RWPE2 (cell line): ENCODE measurements around the gene RAB44.

Source experiments
- ATAC-seq: fragments of 200-7000 bp; cut with Tn5 transposase; 3 replicates; pipeline ENCODE4 v1.9.1; 2021; ENCODE audit warnings: low read depth
- DNase-seq: peaks from one replicate; pipeline ENCODE4 v3.0.0-alpha.2; 2020; ENCODE audit warnings: low spot score
- H3K27ac ChIP-seq: fragments of 450-650 bp; 2 replicates; pipeline ENCODE4 v1.5.1; 2017; ENCODE audit warnings: mild to moderate bottlenecking; ENCODE audit not compliant: poor library complexity, severe bottlenecking
- H3K27me3 ChIP-seq: fragments of 250-450 bp; sonication (Bioruptor Pico); 2 replicates; pipeline ENCODE4 v1.5.1; 2021; ENCODE audit warnings: mild to moderate bottlenecking, moderate library complexity; ENCODE audit not compliant: insufficient read depth, poor library complexity, severe bottlenecking
- H3K36me3 ChIP-seq: fragments of 250-450 bp; sonication (Bioruptor Pico); 2 replicates; pipeline ENCODE4 v1.5.1; 2020; ENCODE audit warnings: low read depth, mild to moderate bottlenecking, moderate library complexity
- H3K4me1 ChIP-seq: fragments of 250-450 bp; sonication (Bioruptor Pico); 2 replicates; pipeline ENCODE4 v1.5.1; 2021; ENCODE audit warnings: mild to moderate bottlenecking, moderate library complexity; ENCODE audit not compliant: insufficient read depth, poor library complexity, severe bottlenecking
- H3K4me3 ChIP-seq: fragments of 250-450 bp; sonication (Bioruptor Pico); 2 replicates; pipeline ENCODE4 v1.5.1; 2021; ENCODE audit warnings: mild to moderate bottlenecking, moderate library complexity; ENCODE audit not compliant: severe bottlenecking
- H3K9me3 ChIP-seq: fragments of 250-450 bp; sonication (Bioruptor Pico); 2 replicates; pipeline ENCODE4 v1.5.1; 2021; ENCODE audit warnings: mild to moderate bottlenecking, moderate library complexity; ENCODE audit not compliant: severe bottlenecking
- TF ChIP-seq, protein P1 (sequence below): fragments of 450-650 bp; IDR thresholded peaks from one replicate; pipeline ENCODE4 v1.5.1; 2017; ENCODE audit warnings: mild to moderate bottlenecking, moderate library complexity; ENCODE audit not compliant: poor library complexity, severe bottlenecking

Gene RAB44

DNA sequence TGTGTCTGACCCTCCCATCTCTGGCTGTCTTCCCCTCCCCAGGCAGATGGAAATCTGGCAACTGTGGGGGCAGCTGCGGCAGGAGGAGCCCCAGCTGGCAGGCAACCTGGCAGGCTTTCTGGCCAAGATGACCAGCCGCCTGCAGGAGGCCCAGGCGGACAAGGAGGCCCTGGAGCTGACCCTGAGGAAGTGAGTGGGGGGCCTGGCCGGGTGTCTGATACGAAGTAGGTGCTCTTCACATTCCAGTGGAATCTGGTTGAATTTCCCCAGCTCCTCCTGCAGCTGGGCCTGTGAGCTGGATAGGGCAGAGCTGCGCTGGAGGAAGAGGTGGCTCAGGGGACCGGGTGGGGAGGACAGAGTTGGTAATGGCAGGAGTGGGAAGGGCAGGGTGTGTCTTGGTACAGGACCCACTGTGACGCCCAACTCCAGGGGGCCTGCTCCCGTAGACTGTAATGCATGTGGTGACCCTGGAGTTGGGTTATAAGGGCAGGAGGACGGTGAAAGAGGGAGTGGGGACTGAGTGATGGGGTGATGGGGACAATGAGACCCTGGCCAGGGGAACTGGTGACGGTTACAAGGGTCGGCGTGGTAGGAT lies 19.7 kb downstream of the RAB44 start:
- TF ChIP-seq, protein P1, sequence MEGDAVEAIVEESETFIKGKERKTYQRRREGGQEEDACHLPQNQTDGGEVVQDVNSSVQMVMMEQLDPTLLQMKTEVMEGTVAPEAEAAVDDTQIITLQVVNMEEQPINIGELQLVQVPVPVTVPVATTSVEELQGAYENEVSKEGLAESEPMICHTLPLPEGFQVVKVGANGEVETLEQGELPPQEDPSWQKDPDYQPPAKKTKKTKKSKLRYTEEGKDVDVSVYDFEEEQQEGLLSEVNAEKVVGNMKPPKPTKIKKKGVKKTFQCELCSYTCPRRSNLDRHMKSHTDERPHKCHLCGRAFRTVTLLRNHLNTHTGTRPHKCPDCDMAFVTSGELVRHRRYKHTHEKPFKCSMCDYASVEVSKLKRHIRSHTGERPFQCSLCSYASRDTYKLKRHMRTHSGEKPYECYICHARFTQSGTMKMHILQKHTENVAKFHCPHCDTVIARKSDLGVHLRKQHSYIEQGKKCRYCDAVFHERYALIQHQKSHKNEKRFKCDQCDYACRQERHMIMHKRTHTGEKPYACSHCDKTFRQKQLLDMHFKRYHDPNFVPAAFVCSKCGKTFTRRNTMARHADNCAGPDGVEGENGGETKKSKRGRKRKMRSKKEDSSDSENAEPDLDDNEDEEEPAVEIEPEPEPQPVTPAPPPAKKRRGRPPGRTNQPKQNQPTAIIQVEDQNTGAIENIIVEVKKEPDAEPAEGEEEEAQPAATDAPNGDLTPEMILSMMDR: no peak
- H3K9me3 ChIP-seq: no peaks in the 10 kb centered on the region
- H3K4me1 ChIP-seq: peaks cover 6% of the 10 kb centered on the region
- no peak for DNase-seq
- no peak overlapping the region for H3K4me3 ChIP-seq
- ATAC-seq: no peak
- no peak overlapping the region for H3K27ac ChIP-seq
- H3K36me3 ChIP-seq: no peaks in the 10 kb centered on the region
- H3K27me3 ChIP-seq: no peaks in the 10 kb centered on the region

DNA sequence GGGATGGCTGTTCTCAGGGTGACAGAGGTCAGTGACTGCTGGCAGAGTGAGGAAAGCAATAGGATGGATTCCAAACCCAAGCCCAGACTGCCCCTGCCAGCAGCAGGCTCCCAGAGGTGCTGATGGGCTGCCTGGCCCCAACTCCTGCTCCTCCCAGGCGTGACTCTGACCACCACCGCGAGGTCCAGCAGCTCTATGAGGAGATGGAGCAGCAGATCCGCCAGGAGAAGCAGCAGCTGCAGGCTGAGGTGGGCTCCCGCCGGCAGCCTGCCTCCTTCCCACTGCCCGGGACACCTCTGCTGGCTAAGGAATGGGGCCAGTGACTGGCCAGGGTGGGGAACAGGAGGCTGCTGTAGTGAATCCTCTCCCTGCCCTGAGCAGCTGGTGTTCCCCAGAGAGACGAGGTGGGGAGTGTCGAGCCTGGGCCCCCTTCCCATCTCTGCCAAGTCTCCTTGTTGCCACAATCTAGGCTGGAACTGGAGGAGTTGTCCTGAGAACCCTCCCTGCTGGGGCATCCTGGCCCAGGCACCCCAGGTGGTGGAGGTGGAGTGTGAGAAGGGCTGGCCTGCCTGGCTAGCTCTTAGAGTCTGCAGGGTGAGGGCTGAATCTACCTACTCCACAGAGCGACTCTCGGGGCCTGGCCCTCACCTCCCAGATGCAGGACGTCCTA lies 20.4 kb downstream of the RAB44 start:
- DNase-seq: no peak
- Histone ChIP-seq H3K4me1 (peaks cover 6% of the 10 kb centered on the region), H3K27ac (no peak overlapping the region), H3K27me3 (no peaks in the 10 kb centered on the region), H3K9me3 (no peaks in the 10 kb centered on the region), H3K4me3 (no peak overlapping the region), H3K36me3 (no peaks in the 10 kb centered on the region)
- TF ChIP-seq, protein P1: no peak
- 0 out of 3 replicates have a peak, but pooled peaks have one; percentile 20 for ATAC-seq

DNA sequence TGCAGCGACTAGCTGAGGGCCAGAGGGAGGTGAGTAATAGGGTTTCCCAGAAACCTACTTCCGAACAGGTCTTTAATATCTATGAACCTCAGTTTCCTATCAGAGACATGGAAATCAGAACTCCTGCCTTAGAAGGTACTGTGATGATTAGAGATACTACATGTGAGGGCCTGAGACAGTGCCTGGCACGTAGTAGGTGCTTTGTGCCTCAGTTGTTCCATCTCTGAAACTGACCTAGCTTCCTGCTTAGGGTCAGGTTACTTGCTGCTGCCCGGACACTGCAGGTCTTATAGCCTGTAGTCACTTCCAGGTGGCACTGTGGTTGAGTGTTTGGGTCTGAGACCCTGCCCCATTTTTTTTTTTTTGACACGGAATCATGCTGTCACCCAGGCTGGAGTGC lies 20.9 kb downstream of the RAB44 start:
- Histone ChIP-seq H3K4me3 (no peak overlapping the region), H3K9me3 (no peaks in the 10 kb centered on the region), H3K36me3 (no peaks in the 10 kb centered on the region), H3K4me1 (peaks cover 6% of the 10 kb centered on the region), H3K27ac (no peak overlapping the region), H3K27me3 (no peaks in the 10 kb centered on the region)
- TF ChIP-seq, protein P1: no peak
- ATAC-seq (no peak), DNase-seq (no peak)

DNA sequence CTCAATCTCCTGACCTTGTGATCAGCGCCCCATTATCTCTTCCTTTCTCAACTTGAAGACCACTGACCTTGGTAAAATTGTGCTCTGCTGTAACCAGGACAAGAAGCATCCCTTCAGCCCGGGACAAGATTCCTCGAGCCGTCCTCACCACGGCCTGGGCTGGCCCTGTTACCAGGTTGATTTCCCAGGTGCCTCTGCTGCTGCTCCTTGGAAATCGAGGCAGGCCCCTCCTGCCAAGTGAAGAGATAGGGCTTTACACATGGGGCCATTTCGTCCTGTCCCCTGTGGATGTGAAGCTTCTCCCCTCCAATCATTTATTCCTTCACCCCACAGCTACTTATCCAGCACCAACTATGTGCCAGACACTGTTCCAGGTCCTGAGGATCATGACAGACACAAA lies 21.5 kb downstream of the RAB44 start:
- H3K36me3 ChIP-seq: no peaks in the 10 kb centered on the region
- H3K9me3 ChIP-seq: no peaks in the 10 kb centered on the region
- H3K27ac ChIP-seq: no peak overlapping the region
- ATAC-seq (no peak), DNase-seq (no peak)
- peaks cover 6% of the 10 kb centered on the region for H3K4me1 ChIP-seq
- TF ChIP-seq, protein P1: no peak
- H3K27me3 ChIP-seq: no peaks in the 10 kb centered on the region
- no peak overlapping the region for H3K4me3 ChIP-seq
